DND-41 (cell line): Measurements from ENCODE around the gene UGCG.

Experiments used
- ATAC-seq: fragments of 200-7000 bp; cut with Tn5 transposase; 3 replicates; pipeline ENCODE4 v1.9.1; 2021; ENCODE audit warnings: low read depth; ENCODE audit not compliant: insufficient read depth
- DNase-seq: peaks from one replicate; pipeline ENCODE4 v3.0.0-alpha.2; 2020
- H2AFZ ChIP-seq: 2 replicates; pipeline ENCODE4 v1.6.0; 2012; ENCODE audit warnings: low read depth, low read length
- H3K27ac ChIP-seq: 2 replicates; pipeline ENCODE4 v1.5.1; 2012; ENCODE audit warnings: low read length, inconsistent platforms
- H3K27me3 ChIP-seq: fragments of 200-600 bp; sonication (generic); 2 replicates; pipeline ENCODE4 v1.6.0; 2012; ENCODE audit warnings: low read length, mild to moderate bottlenecking, inconsistent platforms; ENCODE audit not compliant: insufficient read depth, poor library complexity
- H3K36me3 ChIP-seq: 2 replicates; pipeline ENCODE4 v1.5.1; 2012; ENCODE audit warnings: low read length, inconsistent platforms; ENCODE audit not compliant: insufficient read depth
- H3K4me1 ChIP-seq: 2 replicates; pipeline ENCODE4 v1.5.1; 2012; ENCODE audit warnings: mild to moderate bottlenecking, low read length; ENCODE audit not compliant: insufficient read depth
- H3K4me2 ChIP-seq: 2 replicates; pipeline ENCODE4 v1.6.0; 2012; ENCODE audit warnings: mild to moderate bottlenecking, moderate library complexity, low read length, inconsistent platforms; ENCODE audit not compliant: insufficient read depth
- H3K4me3 ChIP-seq, 2 experiments: fragments of 200-600 bp in 1 of 2; shearing (Covaris generic) in 1 of 2; 2 replicates each; pipeline ENCODE4 v1.5.1; 2012 to 2016; ENCODE audit warnings: inconsistent platforms in 2 of 2, low read length in 2 of 2, mild to moderate bottlenecking in 2 of 2, low read depth in 1 of 2, moderate library complexity in 1 of 2
- H3K79me2 ChIP-seq: 2 replicates; pipeline ENCODE4 v1.6.0; 2012; ENCODE audit warnings: low read length, inconsistent platforms; ENCODE audit not compliant: insufficient read depth
- H3K9ac ChIP-seq: 2 replicates; pipeline ENCODE4 v1.6.0; 2012; ENCODE audit warnings: low read depth, mild to moderate bottlenecking, inconsistent platforms, low read length, moderate library complexity
- H3K9me3 ChIP-seq: 2 replicates; pipeline ENCODE4 v1.5.1; 2012; ENCODE audit warnings: low read length, moderate library complexity, mild to moderate bottlenecking, inconsistent platforms; ENCODE audit not compliant: insufficient read depth, severe bottlenecking
- H4K20me1 ChIP-seq: 2 replicates; pipeline ENCODE4 v1.6.0; 2012; ENCODE audit warnings: low read length; ENCODE audit not compliant: insufficient read depth
- CTCF ChIP-seq: IDR thresholded peaks from 2 replicates; pipeline ENCODE4 v1.5.1; 2012; ENCODE audit warnings: borderline replicate concordance, low read length, moderate library complexity, mild to moderate bottlenecking; ENCODE audit not compliant: poor library complexity, severe bottlenecking; ENCODE audit errors: extremely low read depth
- EZH2 ChIP-seq: IDR thresholded peaks from 3 replicates; pipeline ENCODE4 v1.6.1; 2012; ENCODE audit warnings: borderline replicate concordance, low read depth, mild to moderate bottlenecking, moderate library complexity, low read length, inconsistent platforms; ENCODE audit not compliant: severe bottlenecking

The UGCG gene

DNA sequence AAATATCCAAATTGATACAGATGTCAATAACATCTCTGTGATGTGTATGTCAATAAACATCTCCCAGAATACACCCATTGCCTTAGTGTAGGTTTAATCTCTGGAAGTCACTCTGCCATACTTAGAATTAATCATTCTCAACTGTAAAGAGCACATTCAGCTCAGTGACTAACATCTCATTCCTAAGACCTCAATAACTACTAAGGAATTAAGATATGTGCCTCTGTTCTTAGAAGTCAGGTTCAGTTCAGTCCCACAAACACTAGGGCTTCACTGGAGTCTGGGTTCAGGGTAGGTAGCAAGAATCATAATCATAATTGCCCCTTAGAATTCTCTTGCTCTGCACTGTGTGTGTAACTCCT lies 31.7 kb downstream of the UGCG start:
- H3K4me2 ChIP-seq: no peak overlapping the region
- no peak overlapping the region for H2AFZ ChIP-seq
- H4K20me1 ChIP-seq: no peaks in the 10 kb centered on the region
- no peak for TF ChIP-seq EZH2
- no peak for TF ChIP-seq CTCF
- H3K27ac ChIP-seq: no peak overlapping the region
- no peaks in the 10 kb centered on the region for H3K9me3 ChIP-seq
- no peak overlapping the region for H3K9ac ChIP-seq
- H3K79me2 ChIP-seq: 0 out of 2 replicates have a peak, but pooled peaks cover 2% of the 10 kb centered on the region
- no peak overlapping the region for H3K4me3 ChIP-seq
- H3K27me3 ChIP-seq: no peaks in the 10 kb centered on the region
- ATAC-seq (no peak), DNase-seq (no peak)
- H3K4me1 ChIP-seq: peaks cover 21% of the 10 kb centered on the region
- H3K36me3 ChIP-seq: peaks cover 13% of the 10 kb centered on the region

DNA sequence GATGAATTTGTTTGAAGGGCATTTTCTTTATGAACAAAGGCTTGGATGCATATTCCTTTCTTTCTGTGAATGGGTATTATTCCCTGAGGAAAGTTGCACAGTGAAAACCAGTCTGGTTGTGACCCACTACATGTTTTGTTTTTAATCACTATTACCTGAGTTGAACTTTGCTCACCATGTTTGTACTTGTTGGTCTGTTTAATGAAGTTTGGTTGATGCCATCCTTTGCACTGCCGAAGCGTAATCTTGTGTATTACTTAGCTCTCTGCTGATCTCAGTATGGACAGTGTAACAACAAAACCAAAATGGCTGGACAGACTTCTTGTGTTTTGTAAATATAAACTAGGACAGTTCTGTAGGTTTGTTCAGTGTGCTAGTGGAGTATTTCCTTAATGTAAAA lies 38.1 kb downstream of the UGCG start:
- no peak overlapping the region for H3K4me3 ChIP-seq
- ATAC-seq: no peak
- no peak for TF ChIP-seq EZH2
- TF ChIP-seq CTCF: no peak
- no peak overlapping the region for H3K27ac ChIP-seq
- H3K79me2 ChIP-seq: no peaks in the 10 kb centered on the region
- no peak overlapping the region for H3K9ac ChIP-seq
- H3K4me1 ChIP-seq: no peaks in the 10 kb centered on the region
- no peak overlapping the region for H2AFZ ChIP-seq
- DNase-seq: no peak
- no peaks in the 10 kb centered on the region for H3K27me3 ChIP-seq
- no peaks in the 10 kb centered on the region for H3K9me3 ChIP-seq
- no peak overlapping the region for H3K4me2 ChIP-seq
- no peaks in the 10 kb centered on the region for H4K20me1 ChIP-seq
- H3K36me3 ChIP-seq: peaks cover 22% of the 10 kb centered on the region

DNA sequence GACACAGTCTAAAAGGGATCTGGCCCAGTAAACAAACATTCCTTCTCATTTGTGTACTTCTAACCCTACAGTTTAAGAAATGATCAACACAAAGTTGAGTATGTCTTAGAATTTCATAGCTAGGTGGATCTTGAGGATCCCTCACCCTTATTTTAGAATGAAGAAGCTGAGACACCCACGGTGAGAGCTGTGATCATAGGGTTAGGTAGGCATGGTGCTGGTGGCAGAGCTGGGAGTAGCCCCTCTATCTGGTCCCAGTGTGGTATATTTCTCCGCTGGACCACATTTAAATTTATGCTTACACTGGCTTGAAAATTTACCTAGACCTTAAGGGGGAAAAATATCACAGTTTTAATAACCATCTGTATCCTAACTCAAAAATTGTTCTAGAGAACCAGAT lies 39.8 kb downstream of the UGCG start:
- TF ChIP-seq CTCF (no peak), EZH2 (no peak)

GRCh38 chr9:111937301-111937700 lies 40.7 kb downstream of the UGCG start:
- H4K20me1 ChIP-seq: no peaks in the 10 kb centered on the region
- no peaks in the 10 kb centered on the region for H3K79me2 ChIP-seq
- no peaks in the 10 kb centered on the region for H3K27me3 ChIP-seq
- no peak overlapping the region for H3K9ac ChIP-seq
- H3K4me3 ChIP-seq: no peak overlapping the region
- no peak overlapping the region for H3K4me2 ChIP-seq
- H3K36me3 ChIP-seq: peaks cover 18% of the 10 kb centered on the region
- no peak overlapping the region for H2AFZ ChIP-seq
- no peaks in the 10 kb centered on the region for H3K4me1 ChIP-seq
- H3K27ac ChIP-seq: no peak overlapping the region
- no peaks in the 10 kb centered on the region for H3K9me3 ChIP-seq
- no peak for DNase-seq
- ATAC-seq: no peak
- TF ChIP-seq EZH2 (no peak), CTCF (no peak)

More for the DNA sequence above, 39.8 kb downstream of the UGCG start:
- Histone ChIP-seq H3K9me3 (no peaks in the 10 kb centered on the region), H3K4me3 (no peak overlapping the region), H2AFZ (no peak overlapping the region), H3K9ac (no peak overlapping the region), H3K36me3 (peaks cover 22% of the 10 kb centered on the region), H4K20me1 (no peaks in the 10 kb centered on the region), H3K79me2 (no peaks in the 10 kb centered on the region), H3K4me1 (no peaks in the 10 kb centered on the region), H3K27ac (no peak overlapping the region), H3K4me2 (no peak overlapping the region), H3K27me3 (no peaks in the 10 kb centered on the region)
- ATAC-seq: no peak
- no peak for DNase-seq
